ENCODE measurements around the gene MYOD1.

The MYOD1 gene

GRCh38 chr11:17750013-17750800 is 30.8 kb downstream of the MYOD1 start:
- no peak for DNase-seq (ENCODE audit: low spot score)

GRCh38 chr11:17750801-17751165 is 31.4 kb downstream of the MYOD1 start:
- DNase-seq (ENCODE audit: low spot score): no peak

- no peak for DNase-seq (ENCODE audit: low spot score)
Measured at GRCh38 chr11:17751558-17751957, 32.2 kb downstream of the MYOD1 start.

- no peak for DNase-seq (ENCODE audit: low spot score)
Measured at GRCh38 chr11:17752144-17752543, 32.8 kb downstream of the MYOD1 start.

- no peak for DNase-seq (ENCODE audit: low spot score)
Measured at GRCh38 chr11:17753153-17753552, 33.8 kb downstream of the MYOD1 start.

- no peak for DNase-seq (ENCODE audit: low spot score)
Measured at GRCh38 chr11:17753641-17754040, 34.3 kb downstream of the MYOD1 start.

- DNase-seq (ENCODE audit: low spot score): no peak
Measured at GRCh38 chr11:17755891-17756290, 36.5 kb downstream of the MYOD1 start.

GRCh38 chr11:17760102-17761029 is 41.0 kb downstream of the MYOD1 start:
- DNase-seq (ENCODE audit: low spot score): peak; percentile 72

GRCh38 chr11:17762309-17762974 is 43.1 kb downstream of the MYOD1 start:
- peak; percentile 46 for DNase-seq (ENCODE audit: low spot score)

- DNase-seq (ENCODE audit: low spot score): no peak
Measured at GRCh38 chr11:17763244-17763643, 43.9 kb downstream of the MYOD1 start.

- no peak for DNase-seq (ENCODE audit: low spot score)
Measured at GRCh38 chr11:17763703-17764102, 44.3 kb downstream of the MYOD1 start.

GRCh38 chr11:17764446-17765218 is 45.3 kb downstream of the MYOD1 start:
- no peak for DNase-seq (ENCODE audit: low spot score)

GRCh38 chr11:17765356-17766072 is 46.1 kb downstream of the MYOD1 start:
- peak; percentile 15 for DNase-seq (ENCODE audit: low spot score)

- DNase-seq (ENCODE audit: low spot score): no peak
Measured at GRCh38 chr11:17766073-17766359, 46.6 kb downstream of the MYOD1 start.

- no peak for DNase-seq (ENCODE audit: low spot score)
Measured at GRCh38 chr11:17766590-17766989, 47.2 kb downstream of the MYOD1 start.

GRCh38 chr11:17767301-17767885 is 48.0 kb downstream of the MYOD1 start:
- peak; percentile 16 for DNase-seq (ENCODE audit: low spot score)

GRCh38 chr11:17767914-17768313 is 48.5 kb downstream of the MYOD1 start:
- DNase-seq (ENCODE audit: low spot score): no peak

- no peak for DNase-seq (ENCODE audit: low spot score)
Measured at GRCh38 chr11:17768547-17768946, 49.2 kb downstream of the MYOD1 start.

GRCh38 chr11:17769218-17769617 is 49.8 kb downstream of the MYOD1 start:
- DNase-seq (ENCODE audit: low spot score): no peak

GRCh38 chr11:17770048-17770652 is 50.8 kb downstream of the MYOD1 start:
- peak; percentile 18 for DNase-seq (ENCODE audit: low spot score)

- DNase-seq (ENCODE audit: low spot score): no peak
Measured at GRCh38 chr11:17770917-17771316, 51.5 kb downstream of the MYOD1 start.

Data from NAMALWA (cell line).